Measurements from ENCODE around the gene PKMYT1. TPM values are rescaled to one million over a fixed set of nuclear protein-coding genes. Genes with fewer than 3 reads are reported as not detected.
A peak's percentile ranks its signal among the peaks of the same experiment; 100 is the strongest.

PKMYT1 gene
- total RNA-seq, 6 experiments from 2014 or later, result 0.68 to 6.5 (median 1.7) TPM

DNA sequence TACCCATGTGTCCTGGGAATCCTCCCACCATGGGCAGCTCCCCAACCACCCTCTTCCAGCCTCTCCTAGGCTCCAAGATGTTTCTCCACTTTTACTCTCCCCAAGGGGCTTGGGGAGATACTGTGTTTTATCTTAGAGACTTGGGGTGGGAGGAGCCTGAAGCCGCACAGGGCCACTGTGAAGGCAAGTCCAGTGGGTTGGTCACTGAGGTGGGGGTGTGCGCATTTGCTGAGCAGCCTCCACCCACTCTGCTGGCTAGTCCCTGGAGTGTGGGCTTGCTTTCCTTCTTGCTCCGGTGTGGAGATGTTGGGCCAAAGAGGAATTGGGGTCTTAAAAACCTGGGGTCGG lies 28.4 kb upstream of the PKMYT1 start:
- Histone ChIP-seq H3K9me3 (no peaks in the 10 kb centered on the region), H3K27me3 (no peaks in the 10 kb centered on the region), H3K36me3 (no peaks in the 10 kb centered on the region), H3K4me1 (peaks cover 0 to 40% (median 18%) of the 10 kb centered on the region in 4 donors), H3K27ac (peak overlapping the region in 2 of 3 donors; percentile 76 to 83), H3K4me3 (no peak overlapping the region)
- no peak for ATAC-seq
- no peak for DNase-seq
- TF ChIP-seq CTCF (IDR thresholded peaks at IDR 0.05), result no peak
- WGBS (ENCODE audit: insufficient coverage, low coverage, low lambda C conversion rate, missing lambda C conversion rate), result 71% methylated on average over 4 of the region's 4 CpGs
- intact Hi-C loops (cut with DNase I), result no loop called here

DNA sequence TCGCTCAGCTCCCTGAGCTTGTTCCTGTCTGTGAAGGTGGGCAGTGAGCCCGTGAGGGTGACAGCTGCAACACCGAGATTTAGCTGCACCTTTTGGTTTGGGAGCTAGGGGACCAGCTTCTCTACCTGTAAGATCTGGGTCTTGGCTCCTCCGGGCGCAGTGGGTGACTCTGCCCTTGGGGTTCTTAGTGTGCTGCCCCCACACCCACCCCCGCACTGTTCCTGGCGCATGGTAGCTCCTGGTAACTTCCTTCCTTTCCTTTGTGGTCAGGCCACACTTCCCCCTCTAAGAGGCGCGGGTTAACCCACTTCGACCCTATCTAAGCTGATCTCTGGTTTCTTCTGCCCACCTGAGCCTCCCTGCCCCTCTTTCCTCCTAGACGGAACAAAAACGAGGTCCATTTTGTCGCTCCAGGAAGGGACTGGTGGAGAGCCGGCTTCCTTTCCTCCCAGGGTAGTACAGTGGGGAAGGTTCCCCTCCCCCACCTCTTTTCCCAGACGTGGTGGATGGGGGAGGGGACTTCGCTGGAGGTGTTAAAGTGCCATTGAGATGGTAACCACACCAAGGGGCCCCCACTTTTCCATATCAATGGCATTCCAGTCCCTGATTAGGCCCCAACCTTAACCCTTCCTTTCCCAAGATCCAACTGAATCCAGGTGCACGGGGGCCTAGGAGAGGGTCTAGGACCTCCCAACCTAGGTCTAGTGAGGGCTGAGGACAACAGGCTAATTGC lies 27.9 kb upstream of the PKMYT1 start:
- ATAC-seq (no peak), DNase-seq (peak in 2 of 3 donors; percentile 45 to 66)
- peaks cover 0 to 37% (median 18%) of the 10 kb centered on the region in 4 donors for H3K4me1 ChIP-seq
- TF ChIP-seq CTCF (IDR thresholded peaks at IDR 0.05) (no peak), POLR2A (IDR thresholded peaks at IDR 0.05) (no peak)
- H3K4me3 ChIP-seq, result peak overlapping the region in 2 of 3 donors; percentile 14 to 24
- H3K27me3 ChIP-seq, result no peaks in the 10 kb centered on the region
- intact Hi-C loops (cut with DNase I), result no loop called here
- H3K36me3 ChIP-seq, result no peaks in the 10 kb centered on the region
- WGBS (ENCODE audit: insufficient coverage, low coverage, low lambda C conversion rate, missing lambda C conversion rate), result 30% methylated on average over 10 of the region's 17 CpGs
- peak overlapping the region; percentile 76 to 95 (median 83) for H3K27ac ChIP-seq
- no peaks in the 10 kb centered on the region for H3K9me3 ChIP-seq

- DNase-seq, result peak; percentile 64 to 84 (median 83)
- peak; percentile 6 to 34 (median 30) for ATAC-seq
- no peaks in the 10 kb centered on the region for H3K27me3 ChIP-seq
- 23% methylated on average over 6 of the region's 13 CpGs for WGBS (ENCODE audit: insufficient coverage, low coverage, low lambda C conversion rate, missing lambda C conversion rate)
- TF ChIP-seq POLR2A (IDR thresholded peaks at IDR 0.05) (peak; percentile 60), CTCF (IDR thresholded peaks at IDR 0.05) (no peak)
- no peaks in the 10 kb centered on the region for H3K9me3 ChIP-seq
- peak overlapping the region; percentile 76 to 95 (median 83) for H3K27ac ChIP-seq
- peak overlapping the region in 2 of 3 donors; percentile 14 to 24 for H3K4me3 ChIP-seq
- no peaks in the 10 kb centered on the region for H3K36me3 ChIP-seq
- intact Hi-C loops (cut with DNase I), result no loop called here
- H3K4me1 ChIP-seq, result peaks cover 0 to 35% (median 18%) of the 10 kb centered on the region in 4 donors
Measured at GRCh38 chr16:3007059-3007956, 27.1 kb upstream of the PKMYT1 start.

DNA sequence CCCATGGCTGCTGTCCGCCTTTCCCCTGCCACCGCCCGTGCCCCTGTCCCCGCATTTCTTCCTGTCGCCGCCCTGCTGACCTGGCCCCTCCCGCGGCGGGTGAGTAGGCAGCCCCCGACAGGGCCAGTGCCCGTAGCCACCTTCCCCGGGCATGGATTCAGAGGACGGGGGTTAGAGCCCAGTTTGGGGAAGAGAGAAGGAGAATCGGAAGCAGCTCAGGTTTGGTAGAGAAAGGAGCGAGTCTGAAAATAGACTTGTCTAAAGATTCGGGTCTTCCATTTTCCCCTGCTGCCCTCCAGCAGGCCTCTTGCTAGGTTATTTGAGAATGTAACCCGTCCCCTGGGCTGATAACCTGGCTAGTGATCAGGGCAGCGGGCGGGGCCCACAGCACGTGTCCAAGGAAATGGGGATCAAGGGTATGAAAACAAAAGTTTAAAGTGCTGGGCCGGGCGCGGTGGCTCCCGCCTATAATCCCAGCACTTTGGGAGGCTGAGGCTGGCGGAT lies 24.6 kb upstream of the PKMYT1 start:
- whole genome bisulfite sequencing (ENCODE audit: insufficient coverage, low coverage, low lambda C conversion rate, missing lambda C conversion rate), result 8% methylated on average over 23 of the region's 25 CpGs
- peak; percentile 19 to 44 (median 28) for ATAC-seq

More for the DNA sequence above, 24.6 kb upstream of the PKMYT1 start:
- Histone ChIP-seq H3K9me3 (no peaks in the 10 kb centered on the region), H3K4me3 (peak overlapping the region; percentile 40 to 53 (median 44)), H3K27ac (peak overlapping the region; percentile 76 to 95 (median 83)), H3K4me1 (peaks cover 0 to 35% (median 18%) of the 10 kb centered on the region in 4 donors), H3K36me3 (no peaks in the 10 kb centered on the region), H3K27me3 (no peaks in the 10 kb centered on the region)
- TF ChIP-seq CTCF (IDR thresholded peaks at IDR 0.05) (no peak), POLR2A (IDR thresholded peaks at IDR 0.05) (peak; percentile 57)
- intact Hi-C loops (cut with DNase I), result no loop called here
- DNase-seq, result peak; percentile 76 to 88 (median 83)

Measured in right lobe of liver (tissue), 6 donors.